ENCODE results near the gene PMP22.

Gene PMP22

GRCh38 chr17:15274017-15274416 lies 8.9 kb upstream of the PMP22 start:
- no peak for DNase-seq (ENCODE audit: low spot score)

DNA sequence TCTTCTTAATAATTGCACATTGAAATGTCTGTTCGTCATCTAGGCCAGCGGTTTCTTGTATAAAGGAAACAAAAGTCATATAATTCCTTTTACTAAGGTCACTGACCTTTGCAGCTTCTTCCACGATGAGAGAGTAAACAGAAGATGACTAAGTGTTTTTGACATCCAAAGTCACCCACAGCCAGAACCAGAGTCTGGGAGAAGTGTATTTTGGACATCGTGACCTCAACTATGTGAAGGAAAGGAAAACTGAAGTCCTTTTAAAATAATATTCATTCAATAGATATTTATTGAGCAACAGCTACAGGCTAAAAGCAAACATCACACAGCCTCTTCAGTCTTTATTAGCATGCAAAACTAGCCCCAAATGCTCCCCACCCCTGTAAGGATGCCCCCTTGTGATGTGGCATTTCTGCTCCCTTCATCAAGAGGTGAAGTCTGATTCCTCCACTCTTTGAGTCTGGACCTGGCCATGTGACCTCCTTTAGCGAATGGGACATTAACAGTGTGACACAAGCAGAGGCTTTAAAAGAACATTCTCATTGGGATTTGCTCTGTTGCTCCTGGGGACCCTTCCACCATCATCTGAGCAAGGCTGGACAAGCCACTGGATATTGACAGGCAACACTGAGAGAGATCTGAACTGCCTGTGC lies 8.1 kb upstream of the PMP22 start:
- no peak for DNase-seq (ENCODE audit: low spot score)

GRCh38 chr17:15271741-15272140 lies 6.6 kb upstream of the PMP22 start:
- DNase-seq (ENCODE audit: low spot score) = no peak

DNA sequence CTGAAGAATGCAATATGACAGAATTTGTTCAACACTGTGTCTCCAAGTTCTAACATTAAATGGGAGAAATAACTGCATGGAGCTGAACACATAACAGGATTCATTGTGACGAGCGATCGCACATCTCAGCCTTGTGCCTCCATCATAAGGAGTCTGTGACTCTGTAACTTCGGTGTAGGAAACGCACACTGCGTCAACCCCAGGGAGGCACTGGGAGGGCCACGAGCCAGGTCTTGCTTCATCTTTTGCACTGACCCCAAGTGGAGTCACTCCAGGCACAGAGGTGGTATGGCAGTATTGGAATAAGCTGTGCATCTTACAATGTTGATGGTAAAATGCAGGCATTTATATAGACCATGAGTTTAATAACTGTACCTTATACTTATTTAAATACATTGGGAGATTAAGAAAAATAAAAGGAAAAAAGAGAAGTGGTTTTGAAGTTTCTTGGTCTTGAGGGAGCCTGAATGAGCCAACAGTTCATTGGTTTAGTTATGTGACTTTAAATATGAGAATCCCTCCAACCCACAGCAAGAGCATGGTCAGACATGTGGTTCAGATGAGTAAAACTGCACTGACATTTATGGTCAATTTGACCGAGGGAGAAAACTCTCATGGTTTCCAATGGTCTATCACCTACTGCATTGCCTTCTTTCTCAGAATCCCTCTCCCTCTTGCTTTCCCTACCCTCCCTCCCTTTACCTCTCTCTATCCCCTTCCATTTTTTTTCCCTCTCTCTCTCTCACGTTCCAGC lies 5.7 kb upstream of the PMP22 start:
- no peak for DNase-seq (ENCODE audit: low spot score)

DNA sequence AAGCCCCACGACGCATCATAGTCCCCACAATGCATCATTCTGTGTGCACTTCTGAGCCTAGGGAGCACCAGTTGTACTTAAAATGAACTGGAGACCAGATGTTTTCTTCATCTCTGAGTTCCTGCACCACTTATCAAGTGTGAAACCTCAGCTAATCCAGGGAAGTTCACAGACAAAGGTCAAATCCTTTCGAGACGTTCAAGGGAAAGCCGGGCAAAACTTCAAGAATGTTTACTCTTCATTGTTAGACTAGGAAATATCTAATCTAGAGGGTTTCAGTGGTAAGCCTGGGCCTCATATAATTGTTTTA lies 4.6 kb upstream of the PMP22 start:
- no peak for DNase-seq (ENCODE audit: low spot score)

DNA sequence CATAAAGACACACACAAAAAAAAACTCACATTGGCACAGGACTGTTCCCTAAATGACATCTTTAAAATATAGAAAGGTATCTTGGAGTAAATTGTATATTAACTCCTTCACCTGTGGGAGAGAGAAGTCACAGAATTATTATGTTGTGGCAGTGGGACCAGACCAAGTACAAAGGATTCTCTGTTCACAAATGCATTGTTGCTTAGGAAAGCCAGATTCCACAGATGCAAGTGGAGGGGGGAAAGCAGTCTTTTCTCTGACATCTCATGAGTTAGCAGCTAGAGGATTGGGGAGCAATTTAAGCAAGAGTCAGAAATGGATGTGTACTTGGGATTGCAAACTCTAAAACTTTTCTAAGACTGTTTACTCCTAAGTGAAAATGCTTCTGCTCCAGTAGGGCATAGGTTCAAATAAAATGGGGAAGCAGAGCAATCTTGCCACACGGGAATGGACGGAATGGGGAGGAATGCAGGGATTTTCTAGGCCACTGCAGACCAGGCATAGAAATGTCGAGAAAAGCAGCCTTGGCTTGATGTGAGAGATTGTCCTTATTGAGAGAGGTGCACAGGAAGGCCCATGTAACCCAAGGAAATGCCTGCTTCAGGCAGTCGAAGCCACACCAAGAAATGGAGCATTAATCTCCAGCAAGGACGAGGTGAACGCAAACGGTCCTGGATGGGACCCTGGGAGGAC lies 4.1 kb upstream of the PMP22 start:
- DNase-seq (ENCODE audit: low spot score) = no peak

DNA sequence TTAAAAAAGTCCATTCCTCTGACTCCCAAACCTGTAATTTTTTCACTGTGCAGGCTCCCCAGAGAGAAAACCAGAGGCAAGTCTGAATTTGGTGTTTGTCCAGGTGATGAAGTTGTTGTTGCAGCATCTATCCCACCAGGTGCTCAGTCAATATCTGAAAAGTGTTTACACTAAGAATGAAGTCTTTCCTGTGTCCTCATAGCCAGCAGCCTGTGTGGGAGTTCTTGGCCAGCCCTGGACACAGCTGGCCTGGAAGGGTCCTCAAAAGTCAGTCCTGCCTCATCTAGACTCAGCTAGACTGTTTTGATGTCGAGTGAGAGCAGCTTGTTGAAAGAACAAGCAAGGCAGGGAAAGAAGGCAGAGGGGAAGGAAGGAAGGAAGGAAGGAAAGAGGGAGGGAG lies 3.3 kb upstream of the PMP22 start:
- DNase-seq (ENCODE audit: low spot score) = no peak

- no peak for DNase-seq (ENCODE audit: low spot score)
These were observed 2.9 kb upstream of the PMP22 start for GRCh38 chr17:15267996-15268395.

- DNase-seq (ENCODE audit: low spot score) = no peak
These were observed 1.4 kb upstream of the PMP22 start for GRCh38 chr17:15266325-15267125.

- no peak for DNase-seq (ENCODE audit: low spot score)
These were observed 584 bp downstream of the PMP22 start for GRCh38 chr17:15264542-15264941.

DNA sequence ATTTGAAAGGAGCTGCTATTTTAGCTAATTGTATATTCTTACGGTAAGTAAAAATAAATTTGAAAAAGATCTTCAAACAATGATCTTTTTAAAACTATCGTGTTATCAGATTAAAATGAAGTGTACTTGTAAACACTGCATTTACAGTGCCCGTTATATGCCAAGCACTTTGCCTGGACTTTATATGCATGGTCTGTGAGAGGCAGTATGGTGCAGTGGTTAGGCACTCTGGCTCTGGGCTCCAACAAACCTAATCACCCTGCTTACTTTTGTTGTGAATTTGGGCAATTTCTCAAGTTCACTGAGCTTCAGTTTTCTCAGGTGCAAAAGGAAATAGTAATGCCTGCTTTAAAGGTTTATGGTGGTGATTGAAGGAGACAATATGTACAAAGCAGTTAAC lies 1.4 kb downstream of the PMP22 start:
- DNase-seq (ENCODE audit: low spot score) = no peak

GRCh38 chr17:15263206-15263579 lies 1.9 kb downstream of the PMP22 start:
- DNase-seq (ENCODE audit: low spot score) = no peak

- DNase-seq (ENCODE audit: low spot score) = no peak
These were observed 2.6 kb downstream of the PMP22 start for GRCh38 chr17:15262291-15263205.

GRCh38 chr17:15261802-15262290 lies 3.3 kb downstream of the PMP22 start:
- DNase-seq (ENCODE audit: low spot score) = no peak

DNA sequence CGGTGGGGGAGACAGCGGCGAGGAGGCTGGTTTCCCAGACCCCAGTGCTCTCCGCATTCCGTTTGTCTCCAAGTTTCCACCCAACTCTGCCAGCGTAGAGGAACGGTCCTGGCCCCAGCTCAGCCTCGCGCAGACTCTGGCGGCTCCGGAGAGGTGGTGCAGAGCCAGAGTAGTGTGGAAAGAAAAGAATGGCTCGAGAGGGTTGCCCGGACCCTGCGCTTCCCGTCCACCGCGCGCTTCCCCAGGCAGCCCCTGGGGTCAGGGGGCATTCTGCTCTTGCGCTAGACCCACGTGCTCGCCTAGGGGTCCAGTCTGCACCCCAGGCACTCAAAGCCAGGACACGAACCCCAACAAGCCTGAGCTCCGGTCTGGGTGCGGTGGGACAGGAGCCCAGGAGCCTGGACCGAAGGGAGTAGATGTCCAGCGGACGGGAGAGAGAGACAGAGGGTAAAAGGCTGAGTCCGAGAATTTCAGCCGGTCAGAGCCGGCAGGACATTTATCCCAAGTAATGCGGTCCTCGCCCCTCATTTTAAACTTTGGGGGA lies 3.8 kb downstream of the PMP22 start:
- DNase-seq (ENCODE audit: low spot score) = no peak

DNA sequence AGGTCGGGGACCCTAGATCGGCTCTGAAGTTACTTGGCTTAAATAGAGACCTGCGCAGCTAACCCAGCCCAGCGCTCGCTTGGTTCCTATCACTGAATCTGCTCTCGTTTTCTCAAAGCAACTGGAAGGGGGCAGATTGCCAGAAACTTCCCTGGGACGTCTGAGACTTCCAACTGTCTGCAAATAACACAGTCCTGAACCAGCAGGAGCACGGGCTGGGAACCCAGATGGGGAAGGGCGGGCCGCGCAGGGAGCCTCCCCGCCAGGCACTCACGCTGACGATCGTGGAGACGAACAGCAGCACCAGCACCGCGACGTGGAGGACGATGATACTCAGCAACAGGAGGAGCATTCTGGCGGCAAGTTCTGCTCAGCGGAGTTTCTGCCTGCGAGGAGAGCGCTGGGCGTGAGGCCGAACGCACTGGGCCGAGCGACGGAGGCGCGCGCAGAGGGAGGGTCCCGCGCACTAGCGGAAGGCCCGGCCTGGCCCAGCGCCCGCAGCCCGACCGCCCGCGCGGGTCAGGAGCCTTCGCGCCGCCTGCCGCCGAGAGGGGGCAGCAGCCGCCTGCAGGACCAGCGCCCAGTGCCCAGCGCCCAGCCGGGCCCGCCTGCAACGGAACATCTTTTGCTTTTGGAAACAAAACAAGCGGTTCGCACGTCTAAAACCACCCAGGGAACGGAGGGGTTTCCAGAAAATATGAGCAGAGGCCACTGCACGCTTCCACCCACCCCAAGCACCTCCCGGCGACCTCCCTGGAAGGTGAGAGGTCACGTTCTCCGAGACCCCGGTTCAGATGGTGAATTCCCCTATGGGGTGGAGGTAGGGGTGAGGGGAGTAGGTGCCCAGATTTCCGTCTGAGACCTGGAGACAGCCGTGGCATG lies 4.5 kb downstream of the PMP22 start:
- DNase-seq (ENCODE audit: low spot score) = peak; percentile 56

GRCh38 chr17:15257796-15258512 lies 7.2 kb downstream of the PMP22 start:
- no peak for DNase-seq (ENCODE audit: low spot score)

DNA sequence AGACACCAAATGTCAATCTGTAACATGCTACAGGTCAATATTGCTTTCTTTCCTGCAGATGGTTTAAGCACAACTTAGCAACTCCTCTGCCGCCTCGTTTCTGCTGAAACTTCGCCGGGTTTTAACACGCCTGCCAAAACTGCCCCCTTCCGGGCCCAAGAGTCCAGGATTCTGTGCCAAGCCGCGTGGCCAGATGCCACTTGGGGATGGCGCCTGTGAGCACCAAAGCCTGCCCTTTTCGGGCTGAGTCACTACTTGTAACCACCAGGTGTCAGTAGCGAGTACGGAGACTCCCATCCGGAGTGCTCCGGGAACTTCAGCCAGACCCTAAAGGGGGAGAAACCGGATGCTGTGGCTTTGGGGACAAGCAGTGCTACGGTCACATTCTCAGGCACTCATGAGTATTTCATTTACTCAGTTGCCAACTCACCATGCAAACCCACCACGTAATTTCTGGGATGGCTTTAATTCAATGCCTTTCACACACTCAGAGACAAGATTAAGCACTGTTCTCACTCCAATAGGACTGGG lies 7.8 kb downstream of the PMP22 start:
- DNase-seq (ENCODE audit: low spot score) = peak; percentile 80

DNA sequence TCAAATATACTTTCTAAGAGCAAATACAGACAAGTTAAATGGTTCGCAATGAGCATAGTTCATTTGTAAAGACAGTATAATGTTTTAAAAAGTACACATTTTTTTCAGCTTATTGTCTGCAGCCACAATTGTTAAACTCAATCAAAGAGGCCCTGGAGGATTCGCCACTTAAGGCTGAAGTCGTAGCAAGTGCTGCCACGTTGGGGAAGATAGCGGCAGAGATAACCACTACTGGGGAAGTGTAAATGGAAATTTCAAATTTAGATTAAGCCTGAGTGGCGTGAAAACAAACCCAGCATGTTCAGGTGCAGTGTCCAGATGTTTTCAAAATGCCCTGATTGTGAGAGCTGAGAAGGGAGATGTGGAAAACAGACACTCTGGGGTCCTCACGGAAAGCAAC lies 8.4 kb downstream of the PMP22 start:
- DNase-seq (ENCODE audit: low spot score) = no peak
